ENCODE results near the gene RRBP1.
"Not testable (repeated sequence)": the region's sequence is repeated elsewhere in the genome, so short reads cannot be mapped to it uniquely, and the experiment has no call there.

The RRBP1 gene

GRCh38 chr20:17709361-17710293, 27.6 kb upstream of the RRBP1 start:
- no peak for DNase-seq

GRCh38 chr20:17708675-17709360, 26.8 kb upstream of the RRBP1 start:
- no peak for DNase-seq

- DNase-seq: not testable (repeated sequence)
These were observed 25.9 kb upstream of the RRBP1 start for GRCh38 chr20:17707951-17708350.

- no peak for DNase-seq
These were observed 24.6 kb upstream of the RRBP1 start for GRCh38 chr20:17706632-17707031.

GRCh38 chr20:17705916-17706315, 23.9 kb upstream of the RRBP1 start:
- DNase-seq: no peak

- no peak for DNase-seq
These were observed 22.7 kb upstream of the RRBP1 start for GRCh38 chr20:17704589-17705317.

GRCh38 chr20:17701826-17702225, 19.8 kb upstream of the RRBP1 start:
- DNase-seq: no peak

- no peak for DNase-seq
These were observed 18.6 kb upstream of the RRBP1 start for GRCh38 chr20:17700637-17701036.

GRCh38 chr20:17699931-17700351, 17.9 kb upstream of the RRBP1 start, which contains the start of gene BANF2:
BANF2 (plus strand) TSS chr20:17699966; CDS start chr20:17725026, 25,060 bp downstream.
- DNase-seq: no peak

GRCh38 chr20:17698384-17698783, 16.3 kb upstream of the RRBP1 start:
- no peak for DNase-seq

GRCh38 chr20:17697171-17697570, 15.1 kb upstream of the RRBP1 start:
- no peak for DNase-seq

GRCh38 chr20:17696287-17696686, 14.2 kb upstream of the RRBP1 start:
- DNase-seq: no peak

- no peak for DNase-seq
These were observed 12.7 kb upstream of the RRBP1 start for GRCh38 chr20:17694767-17695166.

- DNase-seq: no peak
These were observed 11.5 kb upstream of the RRBP1 start for GRCh38 chr20:17693444-17694001.

GRCh38 chr20:17691758-17692157, 9.7 kb upstream of the RRBP1 start:
- no peak for DNase-seq

GRCh38 chr20:17690144-17690543, 8.1 kb upstream of the RRBP1 start:
- no peak for DNase-seq

- no peak for DNase-seq
These were observed 6.9 kb upstream of the RRBP1 start for GRCh38 chr20:17688965-17689364.

GRCh38 chr20:17687800-17688199, 5.8 kb upstream of the RRBP1 start:
- DNase-seq: no peak

GRCh38 chr20:17685168-17685567, 3.1 kb upstream of the RRBP1 start:
- DNase-seq: no peak

- DNase-seq: no peak
These were observed 2.2 kb upstream of the RRBP1 start for GRCh38 chr20:17684077-17684888.

GRCh38 chr20:17683218-17684076, 1.4 kb upstream of the RRBP1 start:
- no peak for DNase-seq

Data from CD4-positive, alpha-beta T cell treated with Interleukin-12 subunit alpha and Interleukin-12 subunit beta, for 1 hour (primary cell).